Thyroid gland (tissue), 4 donors: Measurements from ENCODE around the gene GNAQ.

Experiments
- CTCF ChIP-seq, 6 experiments: fragments of 200-600 bp in 3 of 6; fragments of 450-650 bp in 3 of 6; sonication (generic) in 3 of 6; IDR thresholded peaks; one replicate each; pipeline ENCODE4 v1.5.1; 2016 to 2019; ENCODE audit warnings: antibody characterized with exemption in 6 of 6, mild to moderate bottlenecking in 2 of 6, inconsistent platforms in 1 of 6, moderate library complexity in 1 of 6
- POLR2A ChIP-seq, 2 donors: fragments of 450-650 bp; IDR thresholded peaks; one replicate each; pipeline ENCODE4 v1.6.1; 2017; ENCODE audit warnings: antibody characterized with exemption in 2 of 2, mild to moderate bottlenecking in 2 of 2, moderate library complexity in 1 of 2

DNA sequence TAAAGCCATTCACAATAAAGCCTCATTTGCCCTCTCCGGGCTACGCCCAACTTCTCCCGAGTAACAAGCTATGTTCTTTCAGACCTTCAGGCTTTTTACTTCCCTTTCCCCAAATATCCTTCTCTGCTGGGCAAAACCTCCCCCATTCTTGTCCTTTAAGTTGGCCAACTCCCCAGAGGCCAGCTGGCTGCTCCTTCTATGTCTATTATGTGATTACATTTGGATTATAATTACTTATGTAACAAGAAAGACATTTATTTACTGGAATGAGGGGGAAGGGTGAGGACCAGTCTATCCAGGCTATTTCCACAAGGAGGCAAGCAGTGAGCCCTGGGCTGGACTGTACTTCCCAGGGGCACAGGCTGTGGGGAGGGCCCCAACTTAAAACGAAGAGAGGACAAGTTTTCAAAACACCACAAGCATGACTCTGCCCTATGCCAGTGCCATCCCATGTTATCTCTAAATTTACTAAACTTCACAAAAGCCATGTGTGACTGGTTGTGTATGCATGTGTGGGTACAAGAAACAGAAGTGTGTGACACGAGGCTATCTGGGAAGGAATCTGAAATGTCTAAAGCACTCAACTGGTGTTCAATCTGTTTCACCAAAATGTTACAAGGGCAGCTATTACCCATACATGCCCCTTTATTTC is 84.5 kb downstream of the GNAQ start:
- TF ChIP-seq POLR2A (IDR thresholded peaks at IDR 0.05) (no peak), CTCF (IDR thresholded peaks at IDR 0.05) (no peak)
